Stimulated activated CD8-positive, alpha-beta memory T cell treated with anti-CD3 and anti-CD28 coated beads, Interleukin-15, amount 100 ng/mL, for 48 hours (primary cell): Measurements from ENCODE around the gene ELAPOR1.

Experiments
- DNase-seq, 2 donors: peaks; one replicate each; pipeline ENCODE4 v3.0.0-alpha.2; 2020; ENCODE audit warnings: low read depth in 2 of 2

ELAPOR1 gene

DNA sequence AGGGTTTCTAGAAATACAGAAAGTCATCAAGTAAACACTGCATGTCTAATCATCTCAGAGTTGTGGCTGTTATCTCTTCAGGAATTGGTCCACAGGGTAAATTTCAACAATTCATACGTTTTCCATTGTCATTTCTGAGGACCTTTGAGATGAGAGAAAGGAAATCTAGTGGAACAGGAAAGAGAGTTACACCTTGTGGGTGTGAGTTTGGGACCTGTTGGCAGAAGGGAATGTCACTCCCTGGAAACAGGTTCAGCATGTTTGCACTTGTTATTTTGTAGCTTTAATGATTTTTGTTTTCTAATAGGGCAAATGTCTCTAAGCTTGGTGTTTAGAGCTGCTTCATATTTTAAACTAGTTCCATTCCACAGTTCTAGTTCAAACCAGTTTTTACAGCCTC is 17.8 kb upstream of the ELAPOR1 start:
- no peak for DNase-seq

DNA sequence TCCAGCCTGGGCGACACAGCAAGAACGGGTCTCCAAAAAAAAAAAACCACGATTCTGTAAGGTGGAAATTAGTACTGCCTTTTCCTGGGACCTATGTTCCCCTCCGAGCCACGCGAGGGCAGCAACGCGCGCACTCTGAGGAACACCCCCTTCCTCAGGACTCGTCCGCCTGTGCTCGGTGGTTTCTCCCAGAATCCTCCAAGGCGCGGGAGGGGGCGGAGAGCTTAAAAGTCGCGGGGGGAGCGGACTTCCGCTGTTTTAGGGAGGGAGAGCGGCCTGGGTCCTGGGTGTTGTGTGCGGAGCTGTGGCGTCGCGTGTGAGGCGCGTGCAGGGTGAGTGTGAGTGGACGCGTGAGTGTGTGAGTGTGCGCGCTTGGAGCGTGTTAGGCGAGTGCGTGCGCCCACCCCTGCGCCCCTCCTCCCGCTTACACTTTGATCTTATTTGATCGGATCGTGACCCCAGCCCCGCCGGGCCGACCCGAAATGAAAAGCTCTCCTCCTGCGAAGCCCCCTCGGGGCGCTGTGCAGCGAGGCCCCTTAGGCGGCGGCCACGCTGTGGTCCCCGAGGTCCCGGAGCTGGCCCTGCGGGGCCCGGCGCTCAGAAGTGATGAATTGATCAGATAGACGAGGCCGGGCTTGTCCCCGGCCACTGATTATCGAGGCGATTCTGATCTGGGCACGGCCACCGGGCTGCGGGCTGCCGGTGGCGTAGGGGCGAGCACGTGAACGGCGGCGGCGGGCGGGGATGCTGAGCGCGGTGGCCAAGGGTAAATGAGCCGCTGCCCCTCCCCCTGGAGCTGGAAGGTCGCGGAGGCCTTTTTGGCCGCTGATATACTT is 13.8 kb upstream of the ELAPOR1 start:
- peak; percentile 92 to 93 for DNase-seq

DNA sequence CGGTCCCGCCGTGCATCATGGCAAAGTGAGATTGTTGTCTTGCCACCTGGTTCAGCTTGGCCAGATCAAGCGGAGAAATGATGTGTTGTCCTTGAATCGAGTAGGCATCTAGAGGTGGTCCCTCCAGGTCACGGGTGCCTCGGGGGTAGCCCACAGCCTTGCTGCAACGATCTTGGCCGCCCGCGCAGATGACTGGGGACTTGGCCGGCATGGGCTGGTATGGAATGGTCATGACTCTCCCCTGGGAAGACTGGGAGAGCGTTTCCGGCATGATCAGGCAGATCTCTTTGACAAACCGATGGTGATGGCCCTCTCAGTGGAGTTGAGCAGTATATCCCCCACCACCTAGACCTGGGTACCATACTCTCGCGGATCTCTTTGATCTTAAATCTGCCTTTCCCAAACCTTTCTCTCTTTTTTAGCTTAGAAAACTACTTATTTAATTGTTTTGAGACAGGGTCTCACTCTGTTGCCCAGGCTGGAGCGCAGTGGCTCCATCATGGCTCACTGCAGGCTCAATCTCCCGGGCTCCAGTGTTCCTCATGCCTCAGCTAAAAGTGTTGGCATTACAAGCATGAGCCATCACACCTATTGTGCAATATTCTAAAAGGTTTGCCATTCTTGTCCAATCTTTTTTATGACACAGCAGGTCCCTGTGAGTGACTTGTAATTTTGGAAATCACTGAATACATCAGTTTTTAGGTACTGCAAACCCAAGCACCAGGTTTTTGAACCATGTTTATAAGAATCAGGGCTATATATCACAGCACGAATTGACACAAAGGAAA is 9.4 kb upstream of the ELAPOR1 start:
- DNase-seq, result no peak

DNA sequence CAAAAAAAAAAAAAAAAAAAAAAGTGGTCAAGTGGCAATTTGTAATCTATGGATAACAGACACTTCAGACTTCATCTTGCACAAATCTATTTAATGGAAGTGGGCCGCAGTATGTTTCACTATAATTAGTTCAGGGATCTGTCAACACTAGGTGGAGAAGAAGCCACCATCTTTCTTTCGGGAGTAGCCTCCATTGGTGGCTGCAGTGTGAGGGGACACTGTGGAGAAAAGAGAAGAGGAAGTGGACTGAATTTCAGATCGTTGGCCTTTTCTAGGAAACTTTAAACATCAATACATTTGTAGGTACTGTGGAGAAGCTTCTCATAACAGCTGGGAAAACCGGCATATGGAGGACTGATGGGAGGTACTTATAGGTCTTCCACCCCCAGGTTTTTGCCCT is 8.0 kb upstream of the ELAPOR1 start:
- no peak for DNase-seq

DNA sequence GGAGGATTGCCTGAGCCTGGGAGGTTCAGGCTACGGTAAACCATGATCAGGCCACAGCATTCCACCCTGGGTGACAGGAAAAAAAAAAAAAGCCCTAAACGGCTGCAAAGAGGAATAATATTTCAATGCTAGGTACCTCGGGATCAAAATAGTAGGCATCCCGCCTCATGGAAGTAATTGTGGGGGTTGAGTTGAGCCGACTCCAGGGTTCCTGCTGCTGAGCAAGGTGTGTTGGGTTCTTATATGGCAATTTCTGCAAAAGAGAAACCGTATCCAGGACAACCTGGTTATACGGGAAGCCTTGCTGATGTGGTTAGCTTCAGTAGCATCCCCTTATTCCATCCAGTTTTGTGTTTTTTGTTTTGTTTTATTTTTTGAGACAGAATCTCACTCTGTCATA is 6.1 kb upstream of the ELAPOR1 start:
- DNase-seq, result no peak

DNA sequence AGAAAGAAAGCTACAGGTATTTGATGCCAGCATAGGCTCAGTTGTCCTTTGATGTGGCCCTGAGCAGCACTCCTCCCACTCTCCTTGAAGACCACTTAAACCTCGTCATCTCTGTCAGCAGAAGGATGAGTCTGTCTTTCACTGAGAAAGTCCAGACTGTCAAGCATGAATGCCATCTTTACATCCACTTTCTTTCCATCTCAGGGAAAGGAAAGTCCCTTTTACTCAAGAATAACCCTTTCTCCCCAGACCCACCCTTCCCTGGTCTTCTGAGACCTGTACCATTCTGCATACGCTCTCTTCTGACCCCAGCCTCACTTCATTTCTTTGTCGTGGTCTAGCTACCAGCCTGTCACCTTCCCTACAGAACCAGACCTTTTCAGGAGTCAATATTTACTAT is 4.0 kb upstream of the ELAPOR1 start:
- no peak for DNase-seq

DNA sequence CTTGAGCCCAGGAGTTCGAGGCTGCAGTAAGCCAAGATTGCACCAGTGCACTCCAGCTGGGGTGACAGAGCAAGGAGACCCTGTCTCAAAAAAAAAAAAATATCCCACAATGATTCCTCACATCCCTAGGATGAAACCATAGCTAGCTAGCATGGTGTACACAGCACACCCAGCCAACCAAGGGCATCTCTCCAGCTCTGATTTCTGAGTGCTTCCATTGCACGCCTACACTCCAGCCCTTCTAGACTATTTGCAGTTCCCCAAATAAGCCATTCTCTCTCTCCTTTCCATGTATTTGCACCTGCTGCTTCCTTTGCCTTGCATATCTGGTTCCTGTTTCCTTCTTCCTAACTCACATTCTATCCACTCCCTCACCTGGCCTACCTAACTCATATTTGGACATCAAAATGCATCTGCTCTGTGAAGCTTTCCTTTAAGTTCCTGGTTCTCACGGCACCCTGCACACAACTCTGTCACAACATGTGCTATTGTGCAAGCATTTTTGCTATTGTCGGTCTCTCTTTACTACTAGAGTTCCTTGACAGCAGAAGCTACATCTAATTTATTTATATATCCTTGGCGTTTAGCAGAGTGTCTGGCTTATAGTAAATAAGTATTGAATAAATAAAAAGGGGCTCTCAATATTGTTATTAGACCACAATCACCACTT is 2.4 kb upstream of the ELAPOR1 start:
- no peak for DNase-seq

DNA sequence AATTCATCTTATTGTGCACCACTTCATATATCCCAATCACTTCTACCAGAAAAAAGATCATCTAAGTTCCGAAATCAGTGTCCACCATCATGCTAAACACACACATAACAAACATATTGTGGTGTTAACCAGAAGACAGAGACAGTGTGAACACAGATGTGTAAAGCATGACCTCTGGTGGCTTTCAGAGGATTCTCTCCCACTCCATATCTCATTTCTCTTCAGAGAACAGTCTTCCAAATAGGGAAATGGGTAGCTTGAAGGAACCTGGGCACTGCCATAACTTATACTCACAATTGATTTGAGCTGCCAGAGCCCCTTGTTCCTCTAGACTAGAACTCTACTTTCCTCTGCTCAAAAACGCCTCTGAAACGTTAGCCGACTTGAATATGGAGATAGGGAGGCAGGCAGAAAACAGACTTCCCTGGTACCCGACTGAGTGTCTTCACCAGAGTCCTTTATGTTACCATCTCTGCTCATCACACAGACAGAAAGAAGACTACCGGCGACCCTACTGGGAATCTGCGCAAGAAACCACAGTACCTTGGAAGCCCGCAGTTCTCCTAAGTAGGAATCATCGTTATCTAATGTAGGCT is 1.8 kb upstream of the ELAPOR1 start:
- no peak for DNase-seq

DNA sequence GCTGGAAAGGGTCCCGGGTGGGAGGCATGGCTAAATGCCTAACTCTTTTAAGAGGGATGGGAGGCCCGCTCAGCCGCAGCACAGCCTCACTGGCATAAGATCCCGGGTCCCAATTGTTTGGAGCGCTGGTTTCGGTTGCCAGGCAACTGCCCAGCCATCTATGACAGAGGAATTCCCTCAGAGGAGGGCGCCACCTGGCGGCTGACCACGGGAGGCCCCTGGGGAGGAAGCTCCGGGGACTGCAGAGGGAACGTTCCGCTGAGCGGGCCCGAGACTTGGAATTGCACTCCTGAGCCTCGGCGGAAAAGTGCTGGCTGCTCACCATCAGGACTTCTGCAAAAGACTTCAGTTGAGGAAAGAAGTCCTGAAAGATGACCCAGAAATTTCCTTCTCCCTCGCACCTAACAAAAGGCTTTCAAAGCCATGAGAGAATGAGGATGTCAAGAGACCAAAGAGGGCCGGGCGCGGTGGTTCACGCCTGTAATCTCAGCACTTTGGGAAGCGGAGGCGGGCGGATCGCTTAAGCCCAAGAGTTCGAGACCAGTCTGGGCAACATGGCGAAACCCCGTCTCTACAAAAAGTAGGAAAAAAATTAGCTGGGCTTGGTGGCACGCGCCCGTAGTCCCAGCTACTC is 1.1 kb upstream of the ELAPOR1 start:
- peak; percentile 81 to 83 for DNase-seq

DNA sequence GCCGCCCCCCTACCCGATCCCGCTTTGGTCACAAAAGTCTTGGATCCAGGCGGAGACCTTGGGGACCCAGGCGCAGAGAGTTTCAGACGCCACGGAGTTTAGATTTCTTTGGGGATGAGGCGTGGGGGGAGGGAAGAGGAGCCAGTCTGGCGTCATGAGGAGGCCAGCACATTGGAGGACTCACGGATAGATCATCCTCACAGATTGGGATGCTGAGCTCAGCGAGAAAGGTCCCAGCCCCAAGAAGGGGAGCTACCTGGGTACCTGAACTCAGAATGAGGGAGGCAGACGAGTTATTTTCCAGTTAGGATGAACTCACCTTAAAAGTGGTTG is 393 bp downstream of the ELAPOR1 start:
- no peak for DNase-seq

DNA sequence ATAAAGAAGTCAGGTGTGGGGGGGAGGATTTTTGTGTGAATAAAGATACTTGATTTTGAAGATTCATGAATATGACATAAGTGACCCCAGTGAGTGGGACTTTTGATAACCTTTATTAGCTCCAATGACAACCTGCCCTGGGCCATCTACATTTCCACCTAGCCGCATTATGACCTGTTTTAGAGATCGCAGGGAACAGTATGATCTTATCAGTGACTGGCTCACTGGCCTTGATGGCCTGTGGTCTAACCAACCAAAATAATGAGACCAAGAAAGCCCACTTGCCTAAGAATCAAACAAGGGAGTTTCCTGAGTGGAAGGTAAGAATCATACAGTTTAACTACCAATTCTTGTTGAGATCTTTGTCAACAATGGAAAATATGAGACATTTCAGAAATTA is 1.8 kb downstream of the ELAPOR1 start:
- DNase-seq, result no peak

DNA sequence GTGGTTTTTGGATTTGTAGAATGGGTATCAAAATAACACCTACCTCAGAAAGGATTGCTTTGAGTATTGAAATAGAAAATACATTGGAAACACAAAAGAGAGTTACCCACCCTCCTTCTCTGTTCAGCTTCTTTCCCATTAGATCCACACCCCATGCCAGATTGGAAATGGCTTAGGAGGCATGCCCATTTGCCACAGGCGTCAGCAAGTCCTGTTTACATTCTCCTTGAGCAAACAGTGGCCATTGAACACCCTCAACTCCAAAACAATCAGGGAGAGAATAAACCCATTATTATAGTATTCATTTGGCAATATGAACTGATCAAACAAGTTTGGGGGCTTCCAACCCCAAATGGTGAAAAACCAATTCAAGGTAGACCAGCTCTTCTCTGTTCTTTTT is 2.4 kb downstream of the ELAPOR1 start:
- DNase-seq, result no peak

DNA sequence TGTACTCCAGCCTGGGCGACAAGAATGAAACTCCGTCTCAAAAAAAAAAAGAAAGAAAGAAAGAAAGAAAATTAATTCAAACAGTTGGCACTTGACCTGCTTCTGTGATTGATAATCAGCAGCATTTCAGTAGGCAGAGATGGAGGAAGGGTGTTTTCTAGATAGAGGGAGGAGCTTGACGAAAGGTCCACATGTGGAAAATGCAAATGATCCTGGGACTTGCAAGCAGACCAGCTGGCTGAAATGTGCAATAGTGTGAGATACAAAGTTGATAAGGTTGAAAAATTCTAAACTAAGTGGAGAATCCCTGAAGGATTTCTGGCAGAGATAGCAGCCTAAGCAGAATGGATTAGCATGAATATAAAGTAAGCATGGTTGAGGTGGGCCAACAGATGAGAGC is 4.2 kb downstream of the ELAPOR1 start:
- no peak for DNase-seq

DNA sequence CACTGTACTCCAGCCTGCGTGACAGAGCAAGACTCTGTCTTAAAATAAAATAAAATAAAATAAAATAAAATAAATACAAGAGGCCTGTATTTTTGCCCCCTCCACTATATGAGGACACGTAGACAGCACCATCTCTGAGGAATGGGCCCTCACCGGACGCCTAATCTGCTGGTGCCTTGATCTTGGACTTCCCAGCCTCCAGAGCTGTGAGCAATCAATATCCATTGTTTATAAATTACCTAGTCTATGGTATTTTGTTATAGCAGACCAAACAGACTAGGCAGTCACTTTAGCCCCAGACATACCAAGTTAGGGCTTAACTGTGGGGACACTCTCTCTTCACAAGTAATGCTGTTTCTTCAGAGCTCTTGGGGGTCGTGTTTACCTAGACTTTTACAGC is 6.4 kb downstream of the ELAPOR1 start:
- DNase-seq, result no peak

DNA sequence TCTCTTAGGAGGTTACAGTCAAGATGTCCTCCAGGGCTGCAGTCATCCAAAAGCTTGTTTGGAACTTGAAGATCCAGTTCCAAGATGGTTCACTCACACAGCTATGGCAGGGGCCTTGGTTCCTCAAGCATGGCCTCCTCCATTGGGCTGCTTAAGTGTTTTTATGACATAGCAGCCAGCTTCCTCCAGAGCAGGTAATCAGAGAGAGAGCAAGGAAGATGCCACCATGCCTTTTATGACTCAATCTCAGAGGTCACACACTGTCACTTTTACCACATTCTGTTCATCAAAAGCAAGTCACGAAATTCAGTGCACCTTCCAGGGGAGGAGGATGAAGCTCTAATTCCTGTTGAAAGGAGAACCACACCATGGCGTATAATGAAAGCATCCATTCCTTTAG is 17.1 kb downstream of the ELAPOR1 start:
- no peak for DNase-seq

DNA sequence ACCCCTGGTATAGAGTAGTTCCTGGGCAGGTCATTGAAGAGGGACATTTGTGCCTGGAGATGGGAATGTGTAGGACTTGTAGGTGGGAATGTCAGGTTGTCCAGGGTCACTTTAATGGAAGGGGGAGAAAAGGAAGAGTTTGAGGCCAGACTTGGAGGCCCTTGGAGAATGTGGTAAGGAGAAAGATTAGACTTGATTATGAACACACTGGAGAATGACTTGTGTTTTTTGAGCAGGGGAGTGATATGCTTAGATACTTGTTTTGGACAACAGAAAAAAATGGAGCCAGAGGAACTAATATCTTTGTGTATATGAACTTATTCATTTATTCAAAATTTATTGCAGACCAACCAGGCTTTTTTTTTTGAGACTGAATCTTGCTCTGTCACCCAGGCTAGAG is 17.9 kb downstream of the ELAPOR1 start:
- DNase-seq, result no peak

DNA sequence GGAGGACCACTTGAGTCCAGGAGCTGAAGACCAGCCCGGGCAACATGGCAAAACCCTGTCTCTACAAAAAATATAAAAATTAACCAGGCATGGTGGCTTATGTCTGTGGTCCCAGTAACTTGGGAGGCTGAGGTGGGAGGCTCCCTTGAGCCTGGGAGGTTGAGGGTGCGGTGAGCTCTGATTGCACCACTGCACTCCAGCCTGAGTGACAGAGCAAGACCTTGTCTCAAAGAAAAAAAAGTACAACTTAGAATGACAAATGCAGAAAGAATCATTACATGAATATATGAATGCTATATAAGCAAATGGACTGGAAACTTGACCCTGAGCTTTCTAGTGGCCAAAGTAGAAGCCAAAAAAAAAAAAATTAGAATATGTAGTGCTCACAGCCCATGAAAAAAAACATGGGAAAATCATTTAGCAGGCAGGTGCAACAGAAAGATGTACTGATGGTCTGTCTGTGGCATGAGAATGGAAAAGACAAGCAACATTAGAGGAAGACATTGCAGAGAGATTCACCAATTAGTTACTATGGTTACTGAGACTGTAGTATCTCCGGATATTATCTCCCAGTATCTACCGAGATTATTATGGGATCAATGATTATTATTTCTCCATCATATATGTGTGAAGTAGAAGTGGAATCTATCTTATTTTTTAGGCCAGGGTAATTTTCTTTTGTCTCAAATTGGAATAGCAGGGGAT is 19.2 kb downstream of the ELAPOR1 start:
- DNase-seq, result no peak

DNA sequence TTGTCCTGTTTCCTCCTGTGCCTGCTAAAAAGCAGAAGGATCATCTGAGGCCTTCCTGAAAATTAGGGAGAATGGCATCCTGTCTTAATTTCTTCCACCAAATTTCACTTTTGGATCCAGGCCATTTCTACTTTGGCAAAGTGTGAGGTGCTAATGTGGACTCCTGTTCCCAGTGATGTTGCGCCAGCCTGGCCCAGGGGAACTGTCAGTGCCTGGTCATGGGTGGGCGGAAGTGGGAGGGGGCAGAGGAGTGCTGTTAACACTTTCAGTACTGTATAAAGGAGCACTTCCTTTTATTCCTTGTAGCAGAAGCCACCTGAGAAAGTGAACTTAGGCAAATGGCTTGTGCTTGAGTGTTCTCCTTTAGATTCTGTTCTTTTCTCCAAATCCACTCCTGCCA is 19.9 kb downstream of the ELAPOR1 start:
- DNase-seq, result no peak

DNA sequence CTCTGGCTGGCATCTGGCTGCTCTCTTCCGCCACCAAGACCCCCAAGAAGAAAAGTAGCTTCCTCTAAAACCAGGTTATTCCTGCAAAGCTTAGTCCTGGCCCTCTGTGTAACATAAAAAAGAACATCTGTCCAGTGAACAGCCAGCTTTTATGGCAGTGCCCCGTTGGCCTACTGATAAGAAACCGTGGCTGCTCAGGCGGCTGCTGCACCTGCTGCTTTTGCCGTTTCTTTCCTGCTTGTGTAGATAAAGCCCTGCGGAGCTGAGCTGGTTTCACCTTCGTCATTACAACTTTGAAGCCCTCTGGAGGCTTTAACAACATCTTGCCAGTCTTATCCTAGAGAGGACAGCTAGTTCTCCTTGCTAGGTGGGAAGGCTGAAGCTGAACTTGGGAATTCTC is 20.5 kb downstream of the ELAPOR1 start:
- no peak for DNase-seq

DNA sequence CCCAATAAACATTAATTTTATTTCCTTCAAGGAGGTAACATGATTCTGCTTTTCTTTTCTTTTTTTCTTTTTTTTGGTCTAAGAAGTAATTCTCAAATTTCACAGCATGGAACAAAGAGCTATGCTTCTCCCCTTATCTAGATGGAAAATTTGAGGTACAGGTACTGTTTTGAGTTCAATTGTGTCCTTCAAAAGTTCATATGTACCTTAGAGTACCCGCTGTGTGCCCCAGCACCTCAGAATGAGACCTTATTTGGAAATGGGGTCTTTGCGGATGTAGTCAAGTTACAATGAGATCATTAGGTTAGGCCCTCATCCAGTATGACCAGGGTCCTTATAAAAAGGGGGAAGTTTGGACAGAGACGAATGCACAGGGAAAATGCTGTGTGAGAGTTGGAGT is 22.0 kb downstream of the ELAPOR1 start:
- DNase-seq, result no peak

DNA sequence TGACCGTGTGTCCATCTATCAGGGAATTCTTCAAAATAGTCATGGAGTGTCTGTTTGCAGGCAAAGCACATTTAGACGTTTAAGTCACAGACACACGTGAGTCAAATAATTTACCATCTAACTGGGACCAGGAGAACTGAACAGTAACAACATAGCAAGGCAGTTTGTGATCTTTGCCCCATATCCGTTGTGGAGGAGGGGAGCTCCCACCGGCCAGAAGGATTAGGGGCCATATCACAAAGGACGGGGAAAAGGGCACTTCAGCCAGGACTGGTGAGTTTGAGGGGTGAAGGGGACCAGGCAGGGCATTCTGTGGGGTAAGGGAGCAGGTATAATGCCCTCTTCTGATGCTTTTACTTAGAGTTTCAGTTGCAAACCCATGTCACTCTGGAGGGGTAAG is 22.9 kb downstream of the ELAPOR1 start:
- no peak for DNase-seq
